Body of pancreas (tissue), 4 donors: ENCODE data around the gene NCOR2.

Experiments used
- POLR2A ChIP-seq, 3 donors: fragments of 450-650 bp; IDR thresholded peaks; one replicate each; pipeline ENCODE4 v1.6.1; 2016; ENCODE audit warnings: antibody characterized with exemption in 3 of 3, mild to moderate bottlenecking in 2 of 3
- TF ChIP-seq, protein P1 (sequence below), 7 experiments: fragments of 450-650 bp in 4 of 7; fragments of 200-600 bp in 3 of 7; sonication (generic) in 3 of 7; IDR thresholded peaks; one replicate each; pipeline ENCODE4 v1.5.1; 2016 to 2019; ENCODE audit warnings: antibody characterized with exemption in 7 of 7

DNA sequence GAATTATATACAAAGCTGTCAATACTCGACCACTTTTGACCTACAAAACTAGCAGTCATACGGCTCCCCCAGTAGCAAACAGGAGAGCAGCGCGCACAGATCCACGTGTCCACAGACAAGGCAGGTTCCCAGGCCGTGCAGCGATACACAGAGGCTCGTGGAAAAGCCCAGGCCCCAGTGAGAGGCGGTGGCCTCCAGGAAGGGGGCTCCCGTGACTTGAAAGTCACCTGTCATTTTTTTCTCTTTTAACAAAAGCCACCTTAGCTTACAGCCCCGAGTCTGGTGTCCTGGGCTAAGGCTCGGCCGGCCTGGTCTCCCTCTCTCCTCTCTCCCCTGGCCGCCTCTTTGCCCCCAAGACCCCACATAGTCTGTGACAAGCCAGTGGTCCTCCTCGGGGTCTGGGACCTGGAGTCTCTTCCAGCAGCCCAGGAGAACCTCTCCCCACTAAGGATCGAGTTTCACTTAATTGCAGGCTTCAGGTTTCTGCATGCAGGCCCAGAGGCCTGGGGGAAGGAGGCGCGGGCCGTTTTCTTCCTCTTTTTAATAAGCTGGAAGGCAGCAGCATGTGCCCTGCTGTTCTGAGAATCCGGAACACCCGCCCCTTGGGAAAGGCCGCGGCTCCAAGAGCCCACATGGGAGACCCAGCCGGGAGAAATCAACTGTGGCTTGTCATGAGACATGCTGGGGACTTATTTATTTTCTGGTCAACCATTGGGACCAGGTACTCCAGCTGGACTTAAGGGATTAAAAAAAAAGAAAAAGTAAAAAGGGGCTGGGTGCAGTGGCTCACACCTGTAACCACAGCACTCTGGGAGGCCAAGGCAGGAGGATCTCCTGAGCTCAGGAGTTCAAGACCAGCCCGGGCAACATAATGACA, 15.9 kb downstream of the NCOR2 start:
- TF ChIP-seq POLR2A (IDR thresholded peaks at IDR 0.05): no peak
- TF ChIP-seq, protein P1, sequence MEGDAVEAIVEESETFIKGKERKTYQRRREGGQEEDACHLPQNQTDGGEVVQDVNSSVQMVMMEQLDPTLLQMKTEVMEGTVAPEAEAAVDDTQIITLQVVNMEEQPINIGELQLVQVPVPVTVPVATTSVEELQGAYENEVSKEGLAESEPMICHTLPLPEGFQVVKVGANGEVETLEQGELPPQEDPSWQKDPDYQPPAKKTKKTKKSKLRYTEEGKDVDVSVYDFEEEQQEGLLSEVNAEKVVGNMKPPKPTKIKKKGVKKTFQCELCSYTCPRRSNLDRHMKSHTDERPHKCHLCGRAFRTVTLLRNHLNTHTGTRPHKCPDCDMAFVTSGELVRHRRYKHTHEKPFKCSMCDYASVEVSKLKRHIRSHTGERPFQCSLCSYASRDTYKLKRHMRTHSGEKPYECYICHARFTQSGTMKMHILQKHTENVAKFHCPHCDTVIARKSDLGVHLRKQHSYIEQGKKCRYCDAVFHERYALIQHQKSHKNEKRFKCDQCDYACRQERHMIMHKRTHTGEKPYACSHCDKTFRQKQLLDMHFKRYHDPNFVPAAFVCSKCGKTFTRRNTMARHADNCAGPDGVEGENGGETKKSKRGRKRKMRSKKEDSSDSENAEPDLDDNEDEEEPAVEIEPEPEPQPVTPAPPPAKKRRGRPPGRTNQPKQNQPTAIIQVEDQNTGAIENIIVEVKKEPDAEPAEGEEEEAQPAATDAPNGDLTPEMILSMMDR (IDR thresholded peaks at IDR 0.05): no peak
